Mucosa of descending colon (tissue), 3 donors: Measurements from ENCODE around the gene RPP25L. TPM values are rescaled to one million over a fixed set of nuclear protein-coding genes. Genes with fewer than 3 reads are reported as not detected.
A peak's percentile ranks its signal among the peaks of the same experiment; 100 is the strongest.

Experiments
- ATAC-seq: fragments of 200-7000 bp; cut with Tn5 transposase; one replicate; pipeline ENCODE4 v1.9.1; 2020; ENCODE audit warnings: mild to moderate bottlenecking, moderate library complexity
- DNase-seq, 3 donors: peaks; one replicate each; pipeline ENCODE4 v3.0.0-alpha.2; 2020
- H3K36me3 ChIP-seq: fragments of 200-600 bp; one replicate; pipeline ENCODE4 v1.8.0; 2021; ENCODE audit warnings: low read depth, mild to moderate bottlenecking
- H3K4me1 ChIP-seq: fragments of 200-600 bp; one replicate; pipeline ENCODE4 v1.8.0; 2021; ENCODE audit warnings: low read depth, mild to moderate bottlenecking
- H3K4me3 ChIP-seq: fragments of 200-600 bp; one replicate; pipeline ENCODE4 v1.8.0; 2021; ENCODE audit warnings: mild to moderate bottlenecking
- H3K9me3 ChIP-seq: fragments of 200-600 bp; one replicate; pipeline ENCODE4 v1.8.0; 2021; ENCODE audit warnings: mild to moderate bottlenecking
- intact Hi-C, 2 donors: fragments of 100-400 bp; cut with DNase I in 1 of 2; cut with micrococcal nuclease in 1 of 2; formaldehyde crosslinking; loops; one replicate each; pipeline versions ENCODE4 v1.11.0 to v1.11.1; 2022; cut with DNase I, micrococcal nuclease
- total RNA-seq, 3 donors: library from RNA; stranded (reverse); fragmentation: NEBNext Ultra II Directional in 2 of 3; extraction: Animal tissue kit (Norgen Biotek cat#: 25700) in 2 of 3; gene quantifications; one replicate each; pipeline versions ENCODE4 v1.2.1 to v1.2.4, GENCODE V29; 2021 to 2023
- TF ChIP-seq, protein P1 (sequence below): fragments of 200-600 bp; IDR thresholded peaks from one replicate; pipeline ENCODE4 v1.8.0; 2022; ENCODE audit warnings: antibody characterized with exemption, mild to moderate bottlenecking
- donor health status: DM: no; HTN: no; CAD: no; lungs with moderate emphysema.
- donor health status: DM: no; HTN: no; CAD: no.
- donor health status: DM: no; HTN: yes; CAD: no.

The RPP25L gene
- total RNA-seq, 3 donors from 2014 or later = 29.4 to 47.2 (median 39.4) TPM

GRCh38 chr9:34629491-34629808 lies 17.6 kb upstream of the RPP25L start:
- H3K36me3 ChIP-seq = no peaks in the 10 kb centered on the region
- DNase-seq (no peak), ATAC-seq (no peak)
- no peak overlapping the region for H3K4me3 ChIP-seq
- TF ChIP-seq, protein P1, sequence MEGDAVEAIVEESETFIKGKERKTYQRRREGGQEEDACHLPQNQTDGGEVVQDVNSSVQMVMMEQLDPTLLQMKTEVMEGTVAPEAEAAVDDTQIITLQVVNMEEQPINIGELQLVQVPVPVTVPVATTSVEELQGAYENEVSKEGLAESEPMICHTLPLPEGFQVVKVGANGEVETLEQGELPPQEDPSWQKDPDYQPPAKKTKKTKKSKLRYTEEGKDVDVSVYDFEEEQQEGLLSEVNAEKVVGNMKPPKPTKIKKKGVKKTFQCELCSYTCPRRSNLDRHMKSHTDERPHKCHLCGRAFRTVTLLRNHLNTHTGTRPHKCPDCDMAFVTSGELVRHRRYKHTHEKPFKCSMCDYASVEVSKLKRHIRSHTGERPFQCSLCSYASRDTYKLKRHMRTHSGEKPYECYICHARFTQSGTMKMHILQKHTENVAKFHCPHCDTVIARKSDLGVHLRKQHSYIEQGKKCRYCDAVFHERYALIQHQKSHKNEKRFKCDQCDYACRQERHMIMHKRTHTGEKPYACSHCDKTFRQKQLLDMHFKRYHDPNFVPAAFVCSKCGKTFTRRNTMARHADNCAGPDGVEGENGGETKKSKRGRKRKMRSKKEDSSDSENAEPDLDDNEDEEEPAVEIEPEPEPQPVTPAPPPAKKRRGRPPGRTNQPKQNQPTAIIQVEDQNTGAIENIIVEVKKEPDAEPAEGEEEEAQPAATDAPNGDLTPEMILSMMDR = no peak
- peaks cover 23% of the 10 kb centered on the region for H3K4me1 ChIP-seq
- intact Hi-C loops = no loop called here
- no peaks in the 10 kb centered on the region for H3K9me3 ChIP-seq

DNA sequence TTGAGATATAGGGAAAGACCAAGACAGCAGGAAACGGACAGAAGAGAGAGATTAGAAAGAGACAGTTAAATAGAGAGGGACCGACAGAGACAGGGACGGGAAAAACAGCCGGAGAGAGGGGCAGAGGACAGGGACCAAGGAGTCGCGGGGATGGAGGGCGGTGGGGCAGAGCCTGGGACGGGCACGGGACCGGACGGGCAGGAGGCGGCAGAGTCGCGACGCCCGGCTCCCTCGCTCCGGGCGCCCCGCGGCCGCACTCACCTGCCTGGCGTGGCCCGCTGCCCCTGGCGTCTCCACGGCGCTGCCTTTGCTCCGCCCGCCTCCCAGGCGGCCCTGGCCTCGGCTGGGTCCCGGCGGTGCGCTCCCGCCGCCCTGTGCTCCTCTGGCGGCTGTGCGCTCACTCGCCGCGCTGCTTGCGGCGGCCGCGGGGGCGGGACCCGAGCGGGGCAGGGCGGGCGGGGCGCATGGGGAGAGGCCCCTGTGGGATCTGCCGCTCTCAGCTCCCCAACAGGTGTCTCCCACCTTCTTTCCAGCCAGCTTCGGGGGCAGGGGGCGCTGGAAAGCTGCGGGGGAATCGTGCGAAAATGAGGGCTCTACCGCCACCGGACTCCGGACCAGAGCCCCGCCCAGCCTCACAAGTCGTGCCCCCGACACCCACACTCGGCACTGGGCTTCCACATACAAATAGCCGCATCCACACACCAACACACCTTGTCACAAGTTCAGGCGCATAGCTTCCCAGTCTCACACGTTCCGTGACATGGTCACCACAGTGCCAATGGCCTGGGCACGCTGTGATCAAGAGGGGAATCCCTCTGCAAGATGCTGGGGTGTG lies 17.0 kb upstream of the RPP25L start, which contains the start of gene ARID3C:
TSS of gene ARID3C (minus strand) at position 411 of the 835 bp plus-strand sequence. CDS start 1,052 bp downstream, outside the sequence.
- H3K4me1 ChIP-seq = peaks cover 23% of the 10 kb centered on the region
- no peak within 1 kb of the TSS for H3K4me3 ChIP-seq
- ATAC-seq = peak; percentile 86
- intact Hi-C loops = no loop called here
- H3K9me3 ChIP-seq = no peaks in the 10 kb centered on the region
- TF ChIP-seq, protein P1 = no peak
- H3K36me3 ChIP-seq = no peaks in the 10 kb centered on the region
- peak in 2 of 3 donors; percentile 34 to 69 for DNase-seq

GRCh38 chr9:34627716-34628655 lies 16.1 kb upstream of the RPP25L start:
- intact Hi-C loops = no loop called here
- DNase-seq (no peak), ATAC-seq (no peak)
- Histone ChIP-seq H3K4me1 (peaks cover 23% of the 10 kb centered on the region), H3K36me3 (no peaks in the 10 kb centered on the region), H3K9me3 (no peaks in the 10 kb centered on the region), H3K4me3 (no peak overlapping the region)
- TF ChIP-seq, protein P1 = no peak

DNA sequence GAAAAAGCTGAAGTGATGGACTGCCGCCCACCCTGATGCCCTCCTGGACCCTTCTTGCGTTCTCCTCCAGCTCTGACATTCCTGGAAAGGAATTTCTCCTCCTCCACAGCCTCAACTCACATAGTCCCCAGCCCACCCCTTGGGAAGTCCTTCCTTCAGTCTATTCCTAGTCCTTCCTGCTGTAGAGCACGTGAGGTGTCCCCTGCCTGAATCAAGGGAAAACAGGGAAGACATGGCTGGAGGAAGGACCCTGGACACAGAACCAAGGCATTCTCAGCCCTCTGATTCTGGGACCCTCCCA lies 13.2 kb upstream of the RPP25L start:
- Histone ChIP-seq H3K36me3 (no peaks in the 10 kb centered on the region), H3K4me3 (no peak overlapping the region), H3K9me3 (no peaks in the 10 kb centered on the region), H3K4me1 (peaks cover 16% of the 10 kb centered on the region)
- TF ChIP-seq, protein P1 = no peak
- ATAC-seq (no peak), DNase-seq (no peak)
- intact Hi-C loops = no loop called here

GRCh38 chr9:34624475-34625185 lies 12.7 kb upstream of the RPP25L start:
- no peaks in the 10 kb centered on the region for H3K9me3 ChIP-seq
- H3K4me1 ChIP-seq = peaks cover 17% of the 10 kb centered on the region
- intact Hi-C loops = no loop called here
- TF ChIP-seq, protein P1 = no peak
- H3K4me3 ChIP-seq = no peak overlapping the region
- no peak for DNase-seq
- no peak for ATAC-seq
- no peaks in the 10 kb centered on the region for H3K36me3 ChIP-seq
